Mesenchymal stem cell (in vitro differentiated cells and primary cell): ENCODE measurements around the gene FAM90A1.
"Not testable (repeated sequence)": the region's sequence is repeated elsewhere in the genome, so short reads cannot be mapped to it uniquely, and the experiment has no call there.

Source experiments
- DNase-seq: peaks from one replicate; pipeline ENCODE4 v3.0.0-alpha.2; 2013
- H2AFZ ChIP-seq: one replicate; pipeline ENCODE4 v1.6.1; 2013; ENCODE audit warnings: low read depth, mild to moderate bottlenecking, control low read depth, inconsistent platforms, low read length, moderate library complexity
- H2AK5ac ChIP-seq: 2 replicates; pipeline ENCODE4 v1.6.1; 2013; ENCODE audit warnings: low read length, moderate library complexity, mild to moderate bottlenecking, inconsistent platforms; ENCODE audit not compliant: severe bottlenecking
- H2BK120ac ChIP-seq: one replicate; pipeline ENCODE4 v1.6.1; 2013; ENCODE audit warnings: low read depth, mild to moderate bottlenecking, inconsistent platforms, low read length, moderate library complexity
- H2BK12ac ChIP-seq, 2 experiments: one replicate each; pipeline ENCODE4 v1.6.1; 2013; ENCODE audit warnings: inconsistent platforms in 2 of 2, low read length in 2 of 2, mild to moderate bottlenecking in 2 of 2, moderate library complexity in 2 of 2, control low read depth in 1 of 2
- H2BK15ac ChIP-seq: one replicate; pipeline ENCODE4 v1.6.1; 2013; ENCODE audit warnings: mild to moderate bottlenecking, low read depth, inconsistent platforms; ENCODE audit not compliant: poor library complexity, severe bottlenecking
- H2BK5ac ChIP-seq: 2 replicates; pipeline ENCODE4 v1.6.1; 2013; ENCODE audit warnings: low read depth, mild to moderate bottlenecking, low read length, control low read depth, inconsistent platforms; ENCODE audit not compliant: poor library complexity, severe bottlenecking
- H3K14ac ChIP-seq, 2 experiments: one replicate each; pipeline ENCODE4 v1.6.1; 2013; ENCODE audit warnings: inconsistent platforms in 2 of 2, low read length in 2 of 2, control low read depth in 1 of 2, mild to moderate bottlenecking in 1 of 2, moderate library complexity in 1 of 2
- H3K18ac ChIP-seq, 2 experiments: one replicate each; pipeline ENCODE4 v1.6.1; 2013; ENCODE audit warnings: inconsistent platforms in 2 of 2, low read length in 2 of 2, control low read depth in 1 of 2, low read depth in 1 of 2, mild to moderate bottlenecking in 1 of 2
- H3K23ac ChIP-seq, 2 experiments: one replicate each; pipeline ENCODE4 v1.6.1; 2013; ENCODE audit warnings: inconsistent platforms in 2 of 2, low read length in 2 of 2, mild to moderate bottlenecking in 2 of 2, moderate library complexity in 2 of 2, control low read depth in 1 of 2
- H3K27ac ChIP-seq: 2 replicates; pipeline ENCODE4 v1.5.1; 2013; ENCODE audit warnings: mild to moderate bottlenecking, moderate library complexity, low read length, control low read depth, inconsistent platforms; ENCODE audit not compliant: poor library complexity, severe bottlenecking
- H3K27me3 ChIP-seq, 2 experiments: 2 replicates each; pipeline versions ENCODE4 v1.6.1 to v1.7.0; 2013; ENCODE audit warnings: low read length in 2 of 2, mild to moderate bottlenecking in 2 of 2, moderate library complexity in 2 of 2, control low read depth in 1 of 2, inconsistent platforms in 1 of 2; ENCODE audit not compliant: control insufficient read depth in 1 of 2, insufficient read depth in 1 of 2
- H3K36me3 ChIP-seq, 2 experiments: 2 replicates each; pipeline versions ENCODE4 v1.6.1 to v1.7.0; 2013; ENCODE audit warnings: low read length in 2 of 2, control low read depth in 1 of 2, inconsistent platforms in 1 of 2, low read depth in 1 of 2, mild to moderate bottlenecking in 1 of 2; ENCODE audit not compliant: insufficient read depth in 2 of 2, control insufficient read depth in 1 of 2
- H3K4ac ChIP-seq, 2 experiments: one replicate each; pipeline ENCODE4 v1.6.1; 2013; ENCODE audit warnings: inconsistent platforms in 2 of 2, low read length in 2 of 2, mild to moderate bottlenecking in 2 of 2, moderate library complexity in 2 of 2, control low read depth in 1 of 2, low read depth in 1 of 2
- H3K4me1 ChIP-seq: 2 replicates; pipeline ENCODE4 v1.6.1; 2013; ENCODE audit warnings: low read depth, low read length, control low read depth; ENCODE audit not compliant: control insufficient read depth, insufficient read depth
- H3K4me2 ChIP-seq: 2 replicates; pipeline ENCODE4 v1.6.1; 2013; ENCODE audit warnings: low read length, mild to moderate bottlenecking, inconsistent platforms; ENCODE audit not compliant: poor library complexity, severe bottlenecking
- H3K4me3 ChIP-seq, 2 experiments: 2 replicates each; pipeline versions ENCODE4 v1.5.1 to v1.7.0; 2013; ENCODE audit warnings: low read length in 2 of 2, mild to moderate bottlenecking in 2 of 2, control low read depth in 1 of 2, low read depth in 1 of 2; ENCODE audit not compliant: insufficient read depth in 1 of 2
- H3K79me1 ChIP-seq: replicated peaks from 2 replicates; pipeline ENCODE4 v1.6.1; 2013; ENCODE audit warnings: mild to moderate bottlenecking, control low read depth, low read length, inconsistent platforms; ENCODE audit not compliant: poor library complexity, severe bottlenecking
- H3K9ac ChIP-seq: 2 replicates; pipeline ENCODE4 v1.7.0; 2013; ENCODE audit warnings: mild to moderate bottlenecking, low read length, moderate library complexity
- H3K9me3 ChIP-seq: 2 replicates; pipeline ENCODE4 v1.7.0; 2013; ENCODE audit warnings: mild to moderate bottlenecking, low read length; ENCODE audit not compliant: control insufficient read depth
- H4K8ac ChIP-seq: one replicate; pipeline ENCODE4 v1.6.1; 2013; ENCODE audit warnings: inconsistent platforms, mild to moderate bottlenecking, low read length, moderate library complexity
- H4K91ac ChIP-seq: one replicate; pipeline ENCODE4 v1.6.1; 2013; ENCODE audit warnings: mild to moderate bottlenecking, low read length, inconsistent platforms
- WGBS: methylation state at CpG from one replicate; pipeline ENCODE4 v1.1.7; 2013; ENCODE audit warnings: mixed read lengths; 5-methylcytosine and 5-hydroxymethylcytosine counted together

The FAM90A1 gene

GRCh38 chr12:8261111-8261554 lies 33.7 kb upstream of the FAM90A1 start:
- not testable (repeated sequence) for H3K9ac ChIP-seq, H3K4ac ChIP-seq, H3K9me3 ChIP-seq, H3K36me3 ChIP-seq, H3K18ac ChIP-seq, H3K4me2 ChIP-seq, H4K8ac ChIP-seq, H3K14ac ChIP-seq, H3K4me1 ChIP-seq, H3K23ac ChIP-seq, H3K27ac ChIP-seq, H3K27me3 ChIP-seq, H2BK120ac ChIP-seq, H2AFZ ChIP-seq, H3K79me1 ChIP-seq, H2AK5ac ChIP-seq, DNase-seq, H3K4me3 ChIP-seq, H2BK15ac ChIP-seq, H2BK5ac ChIP-seq, H2BK12ac ChIP-seq, H4K91ac ChIP-seq
- 93% methylated on average over 13 of the region's 14 CpGs for WGBS

- H4K91ac ChIP-seq, H3K27ac ChIP-seq, H2BK120ac ChIP-seq, H3K4me1 ChIP-seq, H3K4ac ChIP-seq, H3K9ac ChIP-seq, H4K8ac ChIP-seq, H3K23ac ChIP-seq, H3K18ac ChIP-seq, DNase-seq, H3K79me1 ChIP-seq, H2BK12ac ChIP-seq, H3K14ac ChIP-seq, H3K4me2 ChIP-seq, H3K4me3 ChIP-seq, H3K27me3 ChIP-seq, H3K36me3 ChIP-seq, H2AFZ ChIP-seq, H3K9me3 ChIP-seq, H2BK15ac ChIP-seq, H2AK5ac ChIP-seq, H2BK5ac ChIP-seq: not testable (repeated sequence)
- WGBS: 68% methylated on average over 5 of the region's 5 CpGs
These were observed 28.9 kb upstream of the FAM90A1 start for GRCh38 chr12:8256356-8256755.

GRCh38 chr12:8254705-8255104 lies 27.3 kb upstream of the FAM90A1 start:
- 91% methylated on average over 9 of the region's 9 CpGs for WGBS
- not testable (repeated sequence) for H3K4me1 ChIP-seq

DNA sequence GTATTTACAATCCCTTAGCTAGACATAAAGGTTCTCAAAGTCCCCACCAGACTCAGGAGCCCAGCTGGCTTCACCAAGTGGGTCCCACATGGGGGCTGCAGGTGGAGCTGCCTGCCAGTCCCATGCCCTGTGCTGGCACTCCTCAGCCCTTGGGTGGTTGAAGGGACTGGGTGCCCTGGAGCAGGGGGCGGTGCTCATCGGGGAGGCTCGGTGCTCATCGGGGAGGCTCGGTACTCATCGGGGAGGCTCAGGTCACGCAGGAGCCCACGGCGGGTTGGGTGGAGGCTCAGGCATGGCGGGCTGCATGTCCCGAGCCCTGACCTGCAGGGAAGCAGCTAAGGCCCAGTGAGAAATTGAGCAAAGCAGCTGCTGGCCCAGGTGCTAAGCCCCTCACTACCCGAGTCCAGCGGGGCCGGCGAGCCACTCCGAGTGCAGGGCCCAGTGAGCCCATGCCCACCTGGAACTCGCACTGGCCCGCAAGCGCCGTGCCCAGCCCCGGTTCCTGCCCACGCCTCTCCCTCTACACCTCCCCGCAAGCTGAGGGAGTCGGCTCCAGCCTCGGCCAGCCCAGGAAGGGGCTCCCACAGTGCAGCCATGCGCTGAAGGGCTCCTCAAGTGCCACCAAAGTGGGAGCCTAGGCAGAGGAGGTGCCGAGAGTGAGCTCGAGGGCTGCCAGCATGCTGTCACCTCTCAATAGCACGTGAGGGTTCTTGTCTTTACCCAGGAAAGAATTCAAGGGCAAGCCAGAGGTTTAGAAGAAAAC lies 24.8 kb upstream of the FAM90A1 start:
- not testable (repeated sequence) for H2AFZ ChIP-seq, H2BK5ac ChIP-seq, H3K27me3 ChIP-seq, H4K8ac ChIP-seq, H2AK5ac ChIP-seq, H2BK15ac ChIP-seq, H3K79me1 ChIP-seq, H2BK120ac ChIP-seq, H3K9ac ChIP-seq, H3K23ac ChIP-seq, H3K4me3 ChIP-seq, H3K4me1 ChIP-seq, H3K18ac ChIP-seq, H4K91ac ChIP-seq, H3K27ac ChIP-seq, H3K4ac ChIP-seq, H3K4me2 ChIP-seq, DNase-seq, H3K36me3 ChIP-seq, H2BK12ac ChIP-seq, H3K9me3 ChIP-seq
- WGBS: 91% methylated on average over 25 of the region's 29 CpGs
- H3K14ac ChIP-seq: peak overlapping the region in 1 of 2 experiments; percentile 75

More at GRCh38 chr12:8254705-8255104, 27.3 kb upstream of the FAM90A1 start:
- H3K79me1 ChIP-seq, H2BK15ac ChIP-seq, H3K9me3 ChIP-seq, H4K91ac ChIP-seq, H3K36me3 ChIP-seq, H2AK5ac ChIP-seq, H3K23ac ChIP-seq, H4K8ac ChIP-seq, H3K4me2 ChIP-seq, H2BK12ac ChIP-seq, H2AFZ ChIP-seq, H3K18ac ChIP-seq, H3K9ac ChIP-seq, DNase-seq, H3K4me3 ChIP-seq, H2BK5ac ChIP-seq, H3K4ac ChIP-seq, H3K27ac ChIP-seq, H3K14ac ChIP-seq, H3K27me3 ChIP-seq, H2BK120ac ChIP-seq: not testable (repeated sequence)
